GM12892 (cell line): Measurements from ENCODE around the gene ASB2.

Experiments
- POLR2A ChIP-seq: IDR thresholded peaks from 2 replicates; pipeline ENCODE4 v1.6.1; 2011; ENCODE audit warnings: low read depth, low read length, control low read depth
- POLR2AphosphoS5 ChIP-seq: IDR thresholded peaks from 2 replicates; pipeline ENCODE4 v1.6.1; 2011; ENCODE audit warnings: low read depth, low read length, control low read depth

DNA sequence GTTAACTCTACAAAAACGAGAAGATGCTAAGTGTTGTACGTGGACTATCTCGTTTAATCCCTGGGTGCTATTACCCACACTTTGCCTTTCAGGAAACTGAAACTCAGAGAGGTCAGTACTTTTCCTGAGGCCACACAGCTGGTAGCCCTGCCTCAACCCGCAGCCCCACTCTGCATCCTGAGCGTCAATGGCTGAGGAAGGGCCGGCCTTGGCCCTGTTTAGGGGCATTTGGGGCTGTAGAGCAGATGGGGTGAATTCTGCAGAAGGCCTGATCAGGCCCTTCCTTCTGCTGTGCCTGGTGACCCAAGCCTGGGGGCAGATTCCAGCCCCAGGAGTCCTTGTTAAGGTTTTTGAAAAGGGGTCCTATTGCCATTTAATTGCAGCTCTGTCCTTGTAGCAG lies 17.0 kb upstream of the ASB2 start:
- TF ChIP-seq POLR2A (no peak), POLR2AphosphoS5 (no peak)
